Loucy (cell line): Measurements from ENCODE around the gene RPS6KA3.

Experiments
- H2AFZ ChIP-seq: fragments of 200-600 bp; sonication (generic); 2 replicates; pipeline ENCODE4 v1.6.0; 2016; ENCODE audit warnings: antibody characterized with exemption, mild to moderate bottlenecking, low read length, moderate library complexity
- H3F3A ChIP-seq: fragments of 200-600 bp; 2 replicates; pipeline ENCODE4 v1.6.0; 2016; ENCODE audit warnings: antibody characterized with exemption, low read depth, mild to moderate bottlenecking
- H3K27me3 ChIP-seq: fragments of 200-600 bp; sonication (generic); 2 replicates; pipeline ENCODE4 v1.6.1; 2014; ENCODE audit warnings: low read length, mild to moderate bottlenecking; ENCODE audit not compliant: insufficient read depth, poor library complexity, severe bottlenecking
- H3K36me3 ChIP-seq: fragments of 200-600 bp; sonication (generic); 2 replicates; pipeline ENCODE4 v1.6.1; 2016; ENCODE audit warnings: low read length; ENCODE audit not compliant: insufficient read depth
- H3K4me1 ChIP-seq: fragments of 200-600 bp; sonication (generic); 2 replicates; pipeline ENCODE4 v1.5.1; 2014; ENCODE audit warnings: low read length, mild to moderate bottlenecking; ENCODE audit not compliant: insufficient read depth, poor library complexity, severe bottlenecking
- H3K4me2 ChIP-seq: fragments of 200-600 bp; sonication (generic); 2 replicates; pipeline ENCODE4 v1.6.0; 2014; ENCODE audit warnings: antibody characterized with exemption, low read length, low read depth, mild to moderate bottlenecking; ENCODE audit not compliant: poor library complexity, severe bottlenecking
- H3K4me3 ChIP-seq: fragments of 200-600 bp; sonication (generic); 2 replicates; pipeline ENCODE4 v1.5.1; 2014; ENCODE audit warnings: low read length, mild to moderate bottlenecking, mixed read lengths; ENCODE audit not compliant: poor library complexity, severe bottlenecking
- H3K79me2 ChIP-seq: fragments of 200-600 bp; sonication (generic); 2 replicates; pipeline ENCODE4 v1.6.1; 2014; ENCODE audit warnings: low read length; ENCODE audit not compliant: insufficient read depth
- H3K9ac ChIP-seq: fragments of 200-600 bp; sonication (generic); 2 replicates; pipeline ENCODE4 v1.6.0; 2014; ENCODE audit warnings: mild to moderate bottlenecking, low read depth, low read length, moderate library complexity; ENCODE audit not compliant: poor library complexity, severe bottlenecking
- H3K9me2 ChIP-seq: fragments of 200-600 bp; sonication (generic); replicated peaks from 2 replicates; pipeline ENCODE4 v1.6.1; 2016; ENCODE audit warnings: low read depth, low read length, mixed read lengths
- H3K9me3 ChIP-seq: fragments of 200-600 bp; sonication (generic); 2 replicates; pipeline ENCODE4 v1.6.1; 2014; ENCODE audit warnings: mild to moderate bottlenecking, antibody characterized with exemption, low read length, low read depth; ENCODE audit not compliant: insufficient read depth
- H4K20me1 ChIP-seq: fragments of 200-600 bp; sonication (generic); 2 replicates; pipeline ENCODE4 v1.6.0; 2014; ENCODE audit warnings: antibody characterized with exemption, low read length, mild to moderate bottlenecking; ENCODE audit not compliant: insufficient read depth, poor library complexity, severe bottlenecking
- CTCF ChIP-seq: fragments of 200-600 bp; sonication (generic); conservative IDR thresholded peaks from 2 replicates; pipeline ENCODE4 v1.5.1; 2014; ENCODE audit warnings: mild to moderate bottlenecking, antibody characterized with exemption, low read length
- EZH2phosphoT487 ChIP-seq: fragments of 200-600 bp; IDR thresholded peaks from 2 replicates; pipeline ENCODE4 v1.6.1; 2018; ENCODE audit warnings: antibody characterized with exemption, mild to moderate bottlenecking, moderate library complexity, borderline replicate concordance

RPS6KA3 gene

GRCh38 chrX:20285511-20285910 lies 18.8 kb upstream of the RPS6KA3 start:
- no peaks in the 10 kb centered on the region for H4K20me1 ChIP-seq
- H3K27me3 ChIP-seq, result no peaks in the 10 kb centered on the region
- no peaks in the 10 kb centered on the region for H3K79me2 ChIP-seq
- H3K36me3 ChIP-seq, result no peaks in the 10 kb centered on the region
- no peaks in the 10 kb centered on the region for H3K9me2 ChIP-seq
- H3K4me1 ChIP-seq, result no peaks in the 10 kb centered on the region
- TF ChIP-seq CTCF, result no peak
- TF ChIP-seq EZH2phosphoT487, result no peak
- H3K4me2 ChIP-seq, result no peak overlapping the region
- no peak overlapping the region for H3K4me3 ChIP-seq
- no peak overlapping the region for H3K9ac ChIP-seq
- H3K9me3 ChIP-seq, result no peaks in the 10 kb centered on the region
- H3F3A ChIP-seq, result no peaks in the 10 kb centered on the region
- H2AFZ ChIP-seq, result no peak overlapping the region

DNA sequence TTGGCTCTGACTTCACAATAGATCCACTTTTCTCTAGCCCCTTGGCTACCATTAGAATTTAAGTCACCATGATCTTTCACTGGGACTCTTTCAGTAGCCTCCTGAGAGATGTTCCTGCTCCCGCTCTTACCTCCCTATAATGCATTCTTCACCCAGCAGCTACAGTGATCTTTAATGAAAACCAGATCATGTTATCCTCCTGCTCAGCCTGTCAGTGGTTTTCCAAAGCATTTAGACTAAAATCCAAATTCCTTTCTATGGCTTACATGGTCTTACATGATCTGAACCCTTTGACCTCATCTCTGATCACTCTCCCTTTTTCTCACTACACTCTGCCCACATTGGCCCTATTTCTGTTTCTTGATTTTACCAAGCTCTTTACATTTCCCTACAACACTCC lies 18.3 kb upstream of the RPS6KA3 start:
- no peaks in the 10 kb centered on the region for H3F3A ChIP-seq
- TF ChIP-seq CTCF, result no peak
- no peak for TF ChIP-seq EZH2phosphoT487
- no peak overlapping the region for H3K9ac ChIP-seq
- no peaks in the 10 kb centered on the region for H3K27me3 ChIP-seq
- H4K20me1 ChIP-seq, result no peaks in the 10 kb centered on the region
- H2AFZ ChIP-seq, result no peak overlapping the region
- H3K36me3 ChIP-seq, result no peaks in the 10 kb centered on the region
- no peaks in the 10 kb centered on the region for H3K9me3 ChIP-seq
- H3K79me2 ChIP-seq, result no peaks in the 10 kb centered on the region
- no peak overlapping the region for H3K4me3 ChIP-seq
- H3K4me1 ChIP-seq, result no peaks in the 10 kb centered on the region
- H3K9me2 ChIP-seq, result no peaks in the 10 kb centered on the region
- H3K4me2 ChIP-seq, result no peak overlapping the region

GRCh38 chrX:20284444-20284843 lies 17.7 kb upstream of the RPS6KA3 start:
- no peak overlapping the region for H2AFZ ChIP-seq
- no peaks in the 10 kb centered on the region for H3K9me3 ChIP-seq
- no peaks in the 10 kb centered on the region for H3K9me2 ChIP-seq
- H3K36me3 ChIP-seq, result no peaks in the 10 kb centered on the region
- H3K27me3 ChIP-seq, result no peaks in the 10 kb centered on the region
- no peak overlapping the region for H3K4me2 ChIP-seq
- no peak overlapping the region for H3K4me3 ChIP-seq
- no peaks in the 10 kb centered on the region for H3K79me2 ChIP-seq
- H3K4me1 ChIP-seq, result no peaks in the 10 kb centered on the region
- no peaks in the 10 kb centered on the region for H3F3A ChIP-seq
- TF ChIP-seq CTCF (no peak), EZH2phosphoT487 (no peak)
- H4K20me1 ChIP-seq, result no peaks in the 10 kb centered on the region
- H3K9ac ChIP-seq, result no peak overlapping the region
